Epithelial cell of alveolus of lung (primary cell): ENCODE results near the gene OR2B2. TPM values are rescaled to one million over a fixed set of nuclear protein-coding genes. Genes with fewer than 3 reads are reported as not detected.

Experiments
- total RNA-seq: library from RNA; depleted of rRNA; stranded (reverse); fragments of >200 nt; gene quantifications from 2 replicates; pipeline ENCODE4 v1.2.1, GENCODE V29; 2015

Gene OR2B2
- not detected in 2 replicates for total RNA-seq

GRCh38 chr6:27911956-27912446, at the start of gene OR2B2:
Gene OR2B2, minus strand, starts transcription at chr6:27912396. Its CDS starts 77 bp downstream, at chr6:27912319.

DNA sequence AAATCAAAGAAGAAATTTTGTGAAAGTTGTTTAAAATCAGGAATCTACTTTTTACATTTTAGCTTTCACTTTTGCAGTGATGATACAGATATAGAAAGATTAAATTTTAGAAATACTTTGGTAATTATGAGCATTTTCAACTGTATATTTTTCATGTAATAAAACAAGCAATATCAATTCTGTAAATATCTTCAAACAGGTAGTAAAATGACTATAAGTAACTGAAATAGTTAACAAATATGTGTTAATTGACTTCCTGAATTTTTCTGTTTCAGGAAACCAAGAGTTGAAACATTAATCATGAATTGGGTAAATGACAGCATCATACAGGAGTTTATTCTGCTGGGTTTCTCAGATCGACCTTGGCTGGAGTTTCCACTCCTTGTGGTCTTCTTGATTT, 44.7 kb upstream of the OR2B2 start, which contains the start of gene OR2B6:
Gene OR2B6 (plus strand): TSS at position 301 of the 400 bp plus-strand sequence. CDS start 0 bp downstream, at position 301.

Other genes starting within 250 kb of the OR2B2 start
- not detected in 2 replicates for gene OR2B6, start 44.8 kb upstream of the OR2B2 start, total RNA-seq
- 0.16 and 0.39 TPM in 2 replicates for gene ZNF165, start 168.2 kb upstream of the OR2B2 start, total RNA-seq
- gene ZSCAN16, start 212.2 kb upstream of the OR2B2 start, total RNA-seq = 0.52 and 0.80 TPM in 2 replicates
- 8.7 and 22.0 TPM in 2 replicates for gene ZKSCAN8, start 229.5 kb upstream of the OR2B2 start, total RNA-seq